ENCODE measurements around the gene BCKDHB. TPM values are rescaled to one million over a fixed set of nuclear protein-coding genes. Genes with fewer than 3 reads are reported as not detected.
A peak's percentile ranks its signal among the peaks of the same experiment; 100 is the strongest.

Gene BCKDHB
- total RNA-seq, 1 donor from 2014 or later: 12.9 TPM

DNA sequence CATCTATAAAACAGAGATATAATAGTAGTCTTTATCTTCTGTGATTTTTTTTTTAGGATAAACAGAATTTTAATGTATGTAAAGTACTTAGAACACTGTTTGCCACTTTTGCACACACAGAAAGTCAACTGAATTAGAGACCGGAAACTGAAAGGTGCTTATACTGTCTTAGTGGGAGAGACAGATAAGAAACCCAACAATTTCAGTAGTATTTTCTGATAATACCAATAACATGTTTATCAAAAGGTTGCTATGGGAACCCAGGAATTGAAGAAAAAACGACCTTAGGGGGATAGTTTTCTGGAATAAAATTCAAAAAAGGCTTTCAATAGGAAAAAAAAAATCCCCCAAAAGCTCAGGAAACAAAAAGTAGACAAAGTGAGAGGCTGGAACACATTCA is 138.6 kb downstream of the BCKDHB start:
- Mint-ChIP-seq H3K36me3 (ENCODE audit: low read depth) (peaks cover 2% of the 10 kb centered on the region), H3K9me3 (ENCODE audit: low read depth) (peaks cover 4% of the 10 kb centered on the region), H3K27me3 (ENCODE audit: low read depth) (no peaks in the 10 kb centered on the region), H3K4me1 (ENCODE audit: low read depth) (peaks cover 9% of the 10 kb centered on the region), H3K27ac (ENCODE audit: unreplicated experiment) (no peak overlapping the region), H3K4me3 (ENCODE audit: unreplicated experiment) (no peak overlapping the region)
- TF ChIP-seq, protein P1, sequence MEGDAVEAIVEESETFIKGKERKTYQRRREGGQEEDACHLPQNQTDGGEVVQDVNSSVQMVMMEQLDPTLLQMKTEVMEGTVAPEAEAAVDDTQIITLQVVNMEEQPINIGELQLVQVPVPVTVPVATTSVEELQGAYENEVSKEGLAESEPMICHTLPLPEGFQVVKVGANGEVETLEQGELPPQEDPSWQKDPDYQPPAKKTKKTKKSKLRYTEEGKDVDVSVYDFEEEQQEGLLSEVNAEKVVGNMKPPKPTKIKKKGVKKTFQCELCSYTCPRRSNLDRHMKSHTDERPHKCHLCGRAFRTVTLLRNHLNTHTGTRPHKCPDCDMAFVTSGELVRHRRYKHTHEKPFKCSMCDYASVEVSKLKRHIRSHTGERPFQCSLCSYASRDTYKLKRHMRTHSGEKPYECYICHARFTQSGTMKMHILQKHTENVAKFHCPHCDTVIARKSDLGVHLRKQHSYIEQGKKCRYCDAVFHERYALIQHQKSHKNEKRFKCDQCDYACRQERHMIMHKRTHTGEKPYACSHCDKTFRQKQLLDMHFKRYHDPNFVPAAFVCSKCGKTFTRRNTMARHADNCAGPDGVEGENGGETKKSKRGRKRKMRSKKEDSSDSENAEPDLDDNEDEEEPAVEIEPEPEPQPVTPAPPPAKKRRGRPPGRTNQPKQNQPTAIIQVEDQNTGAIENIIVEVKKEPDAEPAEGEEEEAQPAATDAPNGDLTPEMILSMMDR (IDR thresholded peaks at IDR 0.05): no peak
- DNase-seq (ENCODE audit: low spot score): no peak

- no peak for DNase-seq (ENCODE audit: low spot score)
- TF ChIP-seq, protein P1 (IDR thresholded peaks at IDR 0.05): no peak
- Mint-ChIP-seq H3K27me3 (ENCODE audit: low read depth) (no peaks in the 10 kb centered on the region), H3K4me1 (ENCODE audit: low read depth) (peaks cover 16% of the 10 kb centered on the region), H3K36me3 (ENCODE audit: low read depth) (no peaks in the 10 kb centered on the region), H3K4me3 (ENCODE audit: unreplicated experiment) (no peak overlapping the region), H3K27ac (ENCODE audit: unreplicated experiment) (no peak overlapping the region), H3K9me3 (ENCODE audit: low read depth) (no peaks in the 10 kb centered on the region)
Observed at GRCh38 chr6:80249897-80250296, 143.4 kb downstream of the BCKDHB start.

DNA sequence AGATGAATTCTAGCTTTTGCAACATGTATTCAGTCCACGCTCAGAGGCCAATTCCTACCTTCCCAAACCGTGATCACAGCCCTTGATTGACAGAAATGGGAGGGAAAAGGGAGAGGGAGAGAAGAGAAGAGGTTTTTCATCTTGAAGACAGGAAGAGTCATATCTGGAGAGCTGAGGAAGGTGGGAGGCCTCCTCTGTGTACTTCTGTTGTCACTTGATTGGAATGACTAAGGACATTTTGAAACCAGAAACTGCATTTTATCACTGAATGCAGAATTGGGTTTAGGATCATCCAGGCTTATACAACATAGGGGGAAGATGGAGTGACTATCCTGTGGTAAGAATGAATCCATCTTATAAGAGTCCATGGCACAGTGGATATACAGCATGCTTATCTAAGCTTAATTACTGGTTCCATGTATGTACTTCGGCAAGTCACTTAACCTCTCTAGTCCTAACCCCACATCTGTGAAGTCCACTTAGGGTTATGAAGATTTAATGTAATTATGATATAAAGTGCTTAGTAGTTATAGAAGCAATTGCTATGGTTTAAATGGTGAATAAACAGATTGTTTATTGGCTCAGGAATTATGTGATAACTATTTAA is 144.0 kb downstream of the BCKDHB start:
- Mint-ChIP-seq H3K36me3 (ENCODE audit: low read depth) (no peaks in the 10 kb centered on the region), H3K27ac (ENCODE audit: unreplicated experiment) (peak overlapping the region; percentile 6), H3K4me3 (ENCODE audit: unreplicated experiment) (no peak overlapping the region), H3K9me3 (ENCODE audit: low read depth) (no peaks in the 10 kb centered on the region), H3K27me3 (ENCODE audit: low read depth) (no peaks in the 10 kb centered on the region), H3K4me1 (ENCODE audit: low read depth) (peaks cover 16% of the 10 kb centered on the region)
- TF ChIP-seq, protein P1 (IDR thresholded peaks at IDR 0.05): no peak
- DNase-seq (ENCODE audit: low spot score): no peak

GRCh38 chr6:80251321-80251720 is 144.8 kb downstream of the BCKDHB start:
- H3K4me1 Mint-ChIP-seq (ENCODE audit: low read depth): peaks cover 16% of the 10 kb centered on the region
- no peaks in the 10 kb centered on the region for H3K9me3 Mint-ChIP-seq (ENCODE audit: low read depth)
- no peak for DNase-seq (ENCODE audit: low spot score)
- TF ChIP-seq, protein P1 (IDR thresholded peaks at IDR 0.05): no peak
- H3K4me3 Mint-ChIP-seq (ENCODE audit: unreplicated experiment): no peak overlapping the region
- H3K27ac Mint-ChIP-seq (ENCODE audit: unreplicated experiment): no peak overlapping the region
- H3K27me3 Mint-ChIP-seq (ENCODE audit: low read depth): no peaks in the 10 kb centered on the region
- no peaks in the 10 kb centered on the region for H3K36me3 Mint-ChIP-seq (ENCODE audit: low read depth)

- Mint-ChIP-seq H3K9me3 (ENCODE audit: low read depth) (no peaks in the 10 kb centered on the region), H3K27ac (ENCODE audit: unreplicated experiment) (no peak overlapping the region), H3K4me3 (ENCODE audit: unreplicated experiment) (no peak overlapping the region), H3K4me1 (ENCODE audit: low read depth) (peaks cover 11% of the 10 kb centered on the region), H3K36me3 (ENCODE audit: low read depth) (peaks cover 2% of the 10 kb centered on the region), H3K27me3 (ENCODE audit: low read depth) (no peaks in the 10 kb centered on the region)
- DNase-seq (ENCODE audit: low spot score): no peak
- TF ChIP-seq, protein P1 (IDR thresholded peaks at IDR 0.05): no peak
Observed at GRCh38 chr6:80254716-80255115, 148.2 kb downstream of the BCKDHB start.
